Anterior cingulate cortex (tissue), 58 donors: ENCODE results near the gene ASTN2.

ENCODE experiments used
- DNase-seq, 58 donors: peaks; one replicate each; lab custom pipeline; 2025; lab: John Stamatoyannopoulos, UW

The ASTN2 gene

GRCh38 chr9:117060963-117061362 is 353.9 kb downstream of the ASTN2 start:
- DNase-seq: no peak

GRCh38 chr9:117050007-117050406 is 364.9 kb downstream of the ASTN2 start:
- DNase-seq: no peak

GRCh38 chr9:117046666-117047327 is 368.1 kb downstream of the ASTN2 start:
- DNase-seq: no peak

- no peak for DNase-seq
These were observed 370.6 kb downstream of the ASTN2 start for GRCh38 chr9:117044241-117044640.

GRCh38 chr9:117043159-117043558 is 371.7 kb downstream of the ASTN2 start:
- DNase-seq: no peak

- DNase-seq: no peak
These were observed 379.3 kb downstream of the ASTN2 start for GRCh38 chr9:117035546-117035945.

- DNase-seq: no peak
These were observed 380.0 kb downstream of the ASTN2 start for GRCh38 chr9:117034866-117035265.

GRCh38 chr9:117030254-117030768 is 384.5 kb downstream of the ASTN2 start:
- no peak for DNase-seq

GRCh38 chr9:117029341-117029740 is 385.5 kb downstream of the ASTN2 start:
- no peak for DNase-seq

GRCh38 chr9:117028103-117028858 is 386.6 kb downstream of the ASTN2 start:
- no peak for DNase-seq

GRCh38 chr9:117021906-117022305 is 393.0 kb downstream of the ASTN2 start:
- no peak for DNase-seq

GRCh38 chr9:117018966-117019617 is 395.8 kb downstream of the ASTN2 start:
- DNase-seq: no peak

GRCh38 chr9:117017414-117017985 is 397.4 kb downstream of the ASTN2 start:
- no peak for DNase-seq

GRCh38 chr9:117014061-117014460 is 400.8 kb downstream of the ASTN2 start:
- no peak for DNase-seq

GRCh38 chr9:117013440-117013995 is 401.3 kb downstream of the ASTN2 start:
- no peak for DNase-seq

- DNase-seq: peak in 1 of 58 donors; percentile 9
These were observed 404.8 kb downstream of the ASTN2 start for GRCh38 chr9:117010061-117010460.

GRCh38 chr9:117008876-117009275 is 406.0 kb downstream of the ASTN2 start:
- DNase-seq: no peak

- DNase-seq: no peak
These were observed 406.4 kb downstream of the ASTN2 start for GRCh38 chr9:117008461-117008860.

GRCh38 chr9:117002686-117003085 is 412.2 kb downstream of the ASTN2 start:
- DNase-seq: no peak

GRCh38 chr9:117000834-117001233 is 414.0 kb downstream of the ASTN2 start:
- DNase-seq: peak in 12 of 58 donors; percentile 1 to 27 (median 10)
